Colon (tissue), 2 donors: ENCODE results near the gene IER2.

Experiments used
- FAIRE-seq: peaks from 2 replicates; lab custom pipeline; 2012; peaks lifted over from hg19 to GRCh38; lab: Jason Lieb, UNC
- donor health status: control.
- donor health status: control.

IER2 gene, protein sequence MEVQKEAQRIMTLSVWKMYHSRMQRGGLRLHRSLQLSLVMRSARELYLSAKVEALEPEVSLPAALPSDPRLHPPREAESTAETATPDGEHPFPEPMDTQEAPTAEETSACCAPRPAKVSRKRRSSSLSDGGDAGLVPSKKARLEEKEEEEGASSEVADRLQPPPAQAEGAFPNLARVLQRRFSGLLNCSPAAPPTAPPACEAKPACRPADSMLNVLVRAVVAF

DNA sequence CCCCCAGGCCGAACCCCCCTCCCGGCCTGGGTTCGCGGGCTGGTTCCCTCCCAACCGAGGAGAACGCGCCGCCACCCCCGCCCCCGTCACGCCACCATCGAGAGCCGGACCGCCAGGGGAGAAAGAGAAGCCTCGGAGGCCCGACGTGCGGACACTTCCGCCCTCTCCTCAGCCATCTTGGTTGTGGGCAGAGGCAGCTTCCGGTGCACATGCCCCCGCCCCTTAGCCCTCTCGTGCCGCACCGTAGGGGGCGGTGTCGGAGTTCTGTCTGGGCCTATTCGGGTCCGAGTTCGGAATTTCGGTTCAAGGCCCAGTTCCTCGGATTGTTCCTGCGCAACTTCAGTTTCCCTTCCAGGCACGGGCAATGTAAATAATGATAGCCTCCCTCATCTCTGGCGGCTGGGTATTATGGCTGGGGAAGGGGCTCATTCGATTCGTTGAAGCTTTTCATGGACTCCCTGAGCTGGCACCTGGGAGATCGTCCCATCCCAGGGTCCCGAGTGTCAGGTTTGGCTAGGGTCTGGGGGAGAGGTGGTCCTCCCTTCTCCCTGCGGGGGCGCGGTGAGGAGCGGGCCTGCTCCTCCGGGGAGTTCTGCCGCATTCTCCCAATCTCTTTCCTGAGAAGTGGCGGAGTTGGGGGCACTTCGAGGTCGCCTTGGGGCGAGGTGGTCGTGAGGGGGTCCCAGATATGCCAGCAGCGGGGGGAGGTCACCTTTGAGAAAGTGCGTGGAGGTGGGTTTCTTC lies at the start of gene IER2, which contains the start of gene STX10:
TSS of gene IER2 (plus strand) at position 225 of the 744 bp plus-strand sequence. CDS start 2,776 bp downstream, outside the sequence.
TSS of gene STX10 (minus strand) at position 189 of the 744 bp plus-strand sequence. CDS start 202 bp downstream, outside the sequence.
- FAIRE-seq = no peak

DNA sequence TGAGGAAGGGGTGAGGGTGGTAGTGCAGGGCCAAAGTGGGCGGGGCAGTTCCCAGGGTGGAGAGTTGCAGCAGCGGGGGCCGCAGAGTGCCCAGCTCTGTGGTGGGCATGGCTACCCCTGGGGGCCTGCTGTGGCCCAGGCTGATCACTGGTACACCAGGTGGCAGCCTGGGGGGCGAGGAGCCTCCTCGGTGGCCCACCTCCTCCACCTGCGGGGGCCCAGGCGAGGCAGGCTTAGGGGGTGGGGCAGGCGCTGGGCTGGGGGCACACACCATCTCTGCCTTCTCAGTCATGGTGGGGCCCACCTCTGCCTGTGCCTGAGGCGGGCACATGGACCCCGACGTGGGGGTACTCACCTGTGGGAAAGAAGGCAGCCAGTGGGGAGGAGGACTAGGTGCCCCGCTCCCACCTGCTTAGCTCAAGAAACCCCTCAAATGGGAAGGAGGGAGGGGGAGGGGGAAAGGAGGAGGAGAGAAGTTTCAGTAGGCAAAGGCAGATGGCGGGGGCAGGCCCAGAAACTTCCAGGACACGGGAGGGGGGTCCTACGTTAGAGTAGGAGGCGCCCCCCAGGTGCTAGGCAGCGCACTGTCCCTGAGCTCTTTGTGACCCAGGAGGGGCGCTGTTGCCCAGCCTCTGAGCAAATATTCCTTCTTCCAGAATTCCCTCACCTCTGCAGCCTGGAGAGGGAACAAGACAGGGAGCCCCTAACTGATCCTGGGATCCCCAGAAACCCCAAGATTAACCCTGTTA lies 49.2 kb upstream of the IER2 start:
- no peak for FAIRE-seq

DNA sequence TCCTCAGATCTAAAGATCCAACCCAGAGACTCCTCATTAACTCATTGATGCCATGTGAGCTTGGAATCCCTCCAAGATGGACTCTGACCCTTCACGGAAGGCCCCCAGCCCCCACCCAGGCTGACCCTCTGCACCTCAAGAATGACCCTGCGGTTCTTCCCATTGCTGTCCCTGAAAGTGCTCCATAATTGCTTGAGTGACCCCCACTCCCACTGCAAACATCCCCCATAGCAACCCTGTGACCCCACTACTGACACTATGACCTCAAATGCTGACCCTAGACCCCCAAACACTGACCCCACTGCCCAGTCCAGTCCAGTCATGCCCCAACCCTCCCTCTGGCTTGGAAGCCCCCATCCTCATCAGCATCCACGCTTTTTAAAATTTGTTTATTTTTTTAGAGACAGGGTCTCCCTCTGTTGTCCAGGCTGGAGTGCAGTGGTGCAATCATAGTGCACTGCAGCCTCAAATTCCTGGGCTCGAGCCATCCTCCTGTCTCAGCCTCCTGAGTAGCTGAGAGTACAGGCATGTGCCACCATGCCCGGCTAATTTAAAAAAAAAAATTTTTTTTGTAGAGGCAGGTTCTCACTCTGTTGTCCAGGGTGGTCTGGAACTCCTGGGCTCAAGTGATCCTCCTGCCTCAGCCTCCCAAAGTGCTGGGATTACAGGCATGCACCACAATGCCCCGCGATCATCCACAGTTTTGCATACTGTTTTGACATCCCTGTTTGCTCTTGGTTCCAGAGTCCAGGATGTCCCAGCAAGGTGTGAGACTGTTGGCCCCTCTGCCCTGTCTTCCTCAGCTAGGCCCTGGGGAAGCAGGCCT lies 48.4 kb upstream of the IER2 start:
- FAIRE-seq = no peak

DNA sequence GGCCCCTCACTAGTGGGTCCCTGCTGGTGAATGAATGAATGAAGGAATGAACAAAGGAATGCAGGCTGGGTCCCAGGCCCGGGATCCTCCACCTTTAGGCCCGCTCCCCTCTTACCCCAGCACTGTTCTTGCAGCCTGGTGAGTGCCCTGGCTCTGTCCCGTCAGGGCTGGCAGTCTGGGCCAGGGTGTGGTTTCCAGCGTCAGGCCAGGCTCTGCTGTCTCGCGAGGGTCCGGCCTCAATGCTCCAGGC lies 47.9 kb upstream of the IER2 start:
- FAIRE-seq = no peak

DNA sequence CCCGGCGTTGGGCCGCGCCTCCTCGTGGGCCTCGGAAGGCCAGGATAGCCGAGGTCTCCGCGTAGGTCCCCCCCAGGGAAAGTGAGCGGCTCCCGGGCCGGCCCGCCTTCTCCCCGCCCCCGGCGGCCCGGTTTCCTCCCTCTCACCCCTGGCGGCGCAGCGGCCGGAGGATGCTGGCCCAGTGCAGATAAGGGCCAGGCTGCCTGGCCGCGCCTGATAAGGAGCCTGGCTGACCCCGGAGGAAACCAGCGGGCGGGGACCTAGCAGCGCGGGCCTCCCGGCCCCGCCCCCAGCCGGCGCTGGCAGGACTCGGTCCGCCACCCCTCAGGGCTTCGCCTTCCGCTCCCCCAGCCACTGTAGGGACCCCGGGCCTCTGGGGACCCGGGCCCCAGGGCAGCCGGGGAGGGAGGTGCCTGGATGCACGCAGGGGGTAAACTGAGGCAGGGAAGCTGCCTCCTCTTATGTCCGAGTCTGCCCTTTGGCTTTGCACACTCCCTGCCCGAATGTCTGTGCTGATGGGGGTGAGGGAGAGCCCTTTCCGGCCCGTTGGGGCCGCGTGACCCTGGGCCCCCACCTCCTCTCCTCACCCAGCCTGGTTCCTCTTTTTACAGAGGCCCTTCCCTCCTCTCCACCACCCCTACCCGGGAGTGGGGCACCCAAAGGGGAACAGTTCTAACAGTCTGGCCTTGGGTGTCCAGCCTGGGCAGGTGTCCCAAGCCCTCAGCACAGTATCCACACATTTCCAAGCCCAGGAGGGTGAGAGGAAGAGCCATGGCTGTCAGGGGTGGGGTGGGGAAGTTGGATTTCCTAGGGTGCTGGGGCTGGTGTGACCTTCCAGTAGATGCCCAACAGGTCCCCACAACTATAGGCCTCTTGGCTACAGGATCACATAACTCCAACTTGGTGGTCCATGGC lies 47.3 kb upstream of the IER2 start, which contains the start of gene LYL1:
TSS of gene LYL1 (minus strand) at position 193 of the 915 bp plus-strand sequence. CDS start 1,687 bp downstream, outside the sequence.
- no peak for FAIRE-seq

DNA sequence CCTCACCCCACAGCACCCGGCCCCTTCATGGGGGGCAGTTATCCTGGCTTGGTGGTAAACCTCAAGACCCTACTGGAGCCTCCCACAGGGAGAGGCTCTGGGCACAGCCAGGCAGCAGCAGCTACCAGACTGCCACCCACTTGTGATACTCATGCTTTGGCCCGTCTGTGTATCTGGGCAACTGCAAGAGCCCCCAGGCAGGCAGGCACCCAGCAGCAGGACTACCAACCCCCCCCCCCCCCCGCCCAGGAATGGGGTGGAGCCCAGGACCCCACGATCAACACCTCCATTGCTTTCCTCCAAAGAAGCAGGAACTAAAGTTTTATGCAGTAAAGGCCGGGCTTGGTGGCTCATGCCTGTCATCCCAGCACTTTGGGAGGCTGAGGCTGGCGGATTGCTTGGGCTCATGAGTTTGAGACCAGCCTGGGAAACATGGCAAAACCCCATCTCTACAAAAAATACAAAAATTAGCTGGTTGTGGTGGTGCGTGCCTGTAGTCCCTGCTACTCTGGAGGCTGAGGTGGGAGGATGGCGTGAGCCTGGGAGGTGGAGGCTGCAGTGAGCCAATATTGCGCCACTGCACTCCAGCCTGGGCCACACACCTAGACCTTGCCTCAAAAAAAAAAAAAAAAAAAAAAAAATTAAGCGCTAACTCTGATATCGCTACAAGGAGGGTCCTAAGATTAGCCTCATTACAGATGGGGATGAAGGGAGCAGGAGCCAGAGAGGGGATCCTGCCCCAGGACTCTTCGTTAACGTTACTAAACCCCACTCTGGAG lies 46.4 kb upstream of the IER2 start:
- no peak for FAIRE-seq

DNA sequence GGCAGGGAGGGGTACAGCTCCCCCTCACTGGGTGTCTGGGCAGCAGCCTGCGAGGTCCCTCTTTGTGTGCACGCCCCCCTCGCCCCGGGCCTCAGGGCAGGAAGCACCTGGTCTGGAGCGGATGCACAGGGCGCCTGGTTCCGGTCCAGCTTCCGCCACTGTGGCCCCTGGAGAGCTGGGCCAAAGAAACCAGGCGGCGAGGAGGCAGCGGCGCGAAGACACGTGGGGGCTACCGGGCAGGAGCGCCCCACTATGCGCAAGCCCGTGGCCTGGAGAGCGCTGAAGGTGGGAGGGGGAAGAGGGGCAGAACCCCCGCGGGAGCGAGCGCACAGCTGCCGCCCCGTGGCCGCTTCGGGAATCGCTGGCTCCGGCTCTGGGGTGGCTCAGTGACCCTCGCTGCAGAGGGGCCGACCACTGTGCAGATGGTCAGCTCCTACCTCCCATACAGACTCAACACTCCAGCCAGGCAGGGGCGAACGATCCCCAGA lies 45.8 kb upstream of the IER2 start:
- no peak for FAIRE-seq

DNA sequence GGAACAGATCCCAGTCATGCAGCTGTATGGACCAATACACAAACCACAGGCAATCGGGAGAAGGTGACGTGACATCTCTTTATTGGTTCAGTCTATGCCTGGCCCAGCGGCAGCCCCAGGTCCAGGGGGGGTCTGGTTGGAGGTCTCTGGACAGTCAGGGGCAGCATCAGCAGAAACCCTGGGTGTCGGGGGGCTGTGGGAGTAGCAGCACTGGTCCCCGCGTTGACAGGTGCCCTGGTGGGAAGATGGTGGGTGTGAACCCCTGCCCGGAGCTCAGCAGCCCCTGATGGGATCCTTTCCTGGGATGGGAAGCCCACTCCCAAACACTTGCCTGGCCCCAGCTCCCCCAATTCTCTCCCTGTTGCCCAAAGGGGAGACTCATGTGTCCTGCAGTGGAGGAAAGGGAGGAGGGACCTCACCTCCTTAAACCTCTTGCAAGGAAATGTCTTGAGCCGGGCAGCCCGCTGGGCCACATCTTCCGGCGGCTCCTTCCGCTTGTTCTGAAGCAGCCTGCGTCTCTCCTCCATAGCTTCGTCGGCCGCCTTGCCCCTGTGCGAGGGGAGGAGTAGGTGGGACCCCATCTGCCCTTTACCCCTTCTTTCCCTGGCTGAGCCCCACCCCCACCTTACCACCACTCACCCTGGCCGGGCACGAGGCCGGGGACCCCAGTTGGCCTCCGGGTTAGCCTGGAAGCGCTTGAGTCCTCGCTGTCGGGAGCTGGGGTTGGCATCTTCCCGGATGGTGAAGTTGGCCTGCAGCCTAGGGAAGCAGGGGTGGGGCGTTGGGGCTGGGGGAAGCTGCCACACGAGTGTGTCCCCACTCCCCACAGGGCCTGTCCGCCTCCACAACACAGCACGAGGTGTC lies 45.1 kb upstream of the IER2 start:
- FAIRE-seq = no peak

DNA sequence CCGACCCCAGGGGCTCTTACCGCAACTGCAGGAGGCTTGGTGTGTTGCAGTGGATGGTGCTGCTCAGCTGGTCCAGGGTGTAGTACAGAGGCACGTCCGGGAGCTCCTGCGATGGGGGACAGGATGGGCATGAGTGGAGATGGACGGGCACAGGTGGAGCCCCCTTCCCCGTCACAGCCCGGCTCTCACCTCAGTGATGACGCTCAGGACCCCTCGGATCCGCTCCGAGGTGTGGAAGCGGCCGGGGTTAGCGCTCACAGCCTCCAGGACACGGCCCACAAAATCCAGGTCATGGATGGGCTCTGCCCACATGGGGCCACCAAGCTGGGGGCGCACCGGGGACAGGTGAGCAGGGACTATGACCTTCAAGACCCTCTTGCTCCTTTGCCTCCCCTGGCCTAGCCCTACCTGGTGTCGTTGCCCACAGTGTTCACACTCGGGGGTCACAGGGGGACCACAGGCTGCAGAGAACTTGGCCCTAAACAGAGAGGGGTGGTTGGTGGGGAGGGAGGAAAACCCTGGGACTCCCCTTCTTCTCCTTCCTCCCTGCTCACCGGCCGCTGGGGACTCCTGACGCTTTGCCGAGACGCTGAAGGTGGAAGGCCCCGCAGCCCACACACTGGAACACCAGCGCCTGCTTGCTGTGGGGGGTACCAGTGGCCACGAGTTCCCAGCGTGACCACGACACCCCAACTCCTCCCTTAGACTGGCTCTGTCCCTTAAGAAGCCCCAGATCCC lies 40.7 kb upstream of the IER2 start:
- FAIRE-seq = no peak

DNA sequence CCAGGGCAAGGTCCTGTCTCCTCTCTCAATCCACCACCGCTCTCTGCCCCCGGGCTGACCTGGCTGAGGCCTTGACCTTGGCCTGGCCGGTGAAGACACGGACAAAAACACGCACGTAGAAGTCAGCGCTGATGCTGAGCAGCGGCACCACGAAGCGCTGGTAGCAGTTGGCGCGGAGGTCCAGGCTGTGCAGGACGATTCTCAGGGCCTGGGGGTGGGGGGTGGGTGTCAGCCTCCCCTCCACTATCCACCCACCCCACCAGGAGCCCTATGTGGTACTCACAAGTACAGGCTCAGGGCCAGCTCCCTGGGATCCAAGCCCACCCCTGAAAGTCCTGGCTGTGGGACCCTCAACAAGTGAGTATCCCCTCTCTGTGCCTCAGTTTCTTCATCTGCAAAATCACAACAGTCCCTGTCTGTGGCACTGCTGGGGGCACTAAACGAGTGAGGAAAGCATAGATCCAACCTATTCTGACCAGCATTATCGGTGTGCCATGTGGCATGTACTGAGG lies 40.1 kb upstream of the IER2 start:
- FAIRE-seq = no peak

DNA sequence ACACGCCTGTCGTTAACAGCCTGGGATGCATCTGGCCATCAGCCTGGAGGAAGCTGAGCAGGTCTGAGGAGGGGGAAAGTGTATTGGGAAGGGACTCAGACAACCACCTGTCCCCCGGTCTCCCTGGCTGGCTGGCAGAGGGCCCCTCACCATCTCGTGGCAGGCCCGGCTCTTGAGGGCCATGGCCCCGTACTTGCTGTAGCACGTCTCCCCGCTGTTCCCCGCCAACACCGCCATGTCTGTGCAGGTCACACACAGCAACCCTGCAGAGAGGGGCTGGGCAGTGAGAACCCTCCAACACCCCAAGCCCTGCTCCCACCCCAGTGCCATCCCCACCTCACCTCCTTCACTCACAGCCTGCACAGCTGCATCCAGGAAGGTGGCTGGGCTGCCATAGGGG lies 37.7 kb upstream of the IER2 start:
- FAIRE-seq = no peak

DNA sequence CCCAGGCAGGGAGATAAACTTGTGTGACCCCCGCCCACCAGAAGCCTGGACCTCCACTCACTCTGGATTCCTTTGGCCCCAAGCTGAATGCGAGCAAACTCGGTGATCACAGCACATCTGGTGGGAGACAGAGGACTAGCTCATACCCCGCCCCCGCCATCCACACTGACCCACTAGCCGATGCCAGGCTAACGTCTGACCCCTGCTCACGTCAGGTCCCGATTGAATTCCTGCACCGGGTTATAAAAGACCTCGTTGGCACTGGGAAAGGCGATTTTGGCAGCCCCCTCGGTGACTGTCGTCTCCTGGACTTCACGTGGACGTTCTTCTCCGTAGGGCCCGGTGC lies 34.3 kb upstream of the IER2 start:
- no peak for FAIRE-seq

DNA sequence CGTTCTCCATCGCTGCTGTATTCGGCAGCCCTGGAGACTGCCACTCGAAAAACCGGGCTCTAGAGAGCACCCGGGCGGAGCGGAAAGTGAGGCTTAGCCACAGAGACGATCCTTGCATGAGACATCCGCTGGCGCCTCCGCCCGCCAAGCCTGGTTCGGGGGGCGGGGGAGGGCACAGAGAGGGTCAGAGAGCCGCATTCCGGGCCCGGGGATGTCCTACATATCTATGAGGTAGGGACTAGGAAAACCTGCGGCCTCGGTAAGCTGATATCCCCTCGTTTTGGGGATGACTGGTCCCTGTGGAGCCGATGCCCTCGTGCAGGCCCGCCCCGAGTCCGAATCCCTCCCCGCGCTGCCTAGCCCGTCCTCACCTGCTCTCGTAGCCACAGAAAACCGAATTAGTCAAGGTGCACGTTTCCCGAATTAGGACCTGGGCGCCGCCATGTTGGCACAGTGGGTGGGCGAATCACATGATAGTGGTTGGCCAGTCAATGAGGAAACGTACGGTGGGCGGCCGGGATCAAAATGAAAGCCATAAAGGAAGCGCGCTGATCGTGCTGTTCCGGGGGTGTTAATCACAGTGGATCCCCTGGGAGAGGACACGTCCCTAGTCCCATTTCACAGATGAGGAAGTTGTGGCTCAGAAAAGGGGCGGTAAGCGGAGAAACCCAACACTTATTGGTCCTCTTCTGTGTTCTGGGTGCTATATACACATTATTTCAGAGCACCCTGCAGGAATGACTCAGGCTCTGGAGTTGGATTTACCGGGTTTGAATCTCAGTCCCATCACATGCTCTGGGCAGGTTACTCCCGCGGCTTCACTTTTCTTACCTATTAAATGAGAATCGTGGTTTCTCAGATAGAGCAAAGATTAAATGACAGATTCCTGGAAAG lies 33.7 kb upstream of the IER2 start, which contains the start of gene TRMT1:
TSS of gene TRMT1 (minus strand) at position 459 of the 894 bp plus-strand sequence. CDS start at position 118, 341 bp downstream.
- FAIRE-seq = no peak

DNA sequence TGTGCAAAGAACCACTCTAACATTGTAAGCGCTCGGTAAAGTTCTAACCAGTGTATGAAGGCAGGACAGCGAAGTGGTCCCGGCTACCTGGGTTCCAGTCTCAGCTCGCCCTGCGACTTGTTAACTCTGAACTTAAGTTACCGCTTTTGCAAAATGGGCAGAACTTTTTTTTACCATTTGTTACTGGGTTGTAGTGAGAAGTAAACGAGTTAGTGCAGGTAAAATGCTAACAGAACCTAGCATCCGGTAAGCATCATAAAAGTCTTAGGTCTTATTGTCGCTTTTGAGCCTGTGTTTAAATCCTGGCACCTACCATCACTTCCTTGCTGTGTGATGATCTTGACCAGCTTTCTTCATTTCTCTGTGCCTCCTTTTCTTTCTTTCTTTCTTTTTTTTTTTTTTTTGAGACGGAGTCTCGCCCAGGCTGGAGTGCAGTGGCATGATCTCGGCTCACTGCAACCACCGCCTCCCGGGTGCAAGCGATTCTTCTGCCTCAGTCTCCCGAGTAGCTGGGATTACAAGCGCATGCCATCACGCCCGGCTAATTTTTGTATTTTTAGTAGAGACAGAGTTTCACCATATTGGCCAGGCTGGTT lies 32.9 kb upstream of the IER2 start:
- no peak for FAIRE-seq

DNA sequence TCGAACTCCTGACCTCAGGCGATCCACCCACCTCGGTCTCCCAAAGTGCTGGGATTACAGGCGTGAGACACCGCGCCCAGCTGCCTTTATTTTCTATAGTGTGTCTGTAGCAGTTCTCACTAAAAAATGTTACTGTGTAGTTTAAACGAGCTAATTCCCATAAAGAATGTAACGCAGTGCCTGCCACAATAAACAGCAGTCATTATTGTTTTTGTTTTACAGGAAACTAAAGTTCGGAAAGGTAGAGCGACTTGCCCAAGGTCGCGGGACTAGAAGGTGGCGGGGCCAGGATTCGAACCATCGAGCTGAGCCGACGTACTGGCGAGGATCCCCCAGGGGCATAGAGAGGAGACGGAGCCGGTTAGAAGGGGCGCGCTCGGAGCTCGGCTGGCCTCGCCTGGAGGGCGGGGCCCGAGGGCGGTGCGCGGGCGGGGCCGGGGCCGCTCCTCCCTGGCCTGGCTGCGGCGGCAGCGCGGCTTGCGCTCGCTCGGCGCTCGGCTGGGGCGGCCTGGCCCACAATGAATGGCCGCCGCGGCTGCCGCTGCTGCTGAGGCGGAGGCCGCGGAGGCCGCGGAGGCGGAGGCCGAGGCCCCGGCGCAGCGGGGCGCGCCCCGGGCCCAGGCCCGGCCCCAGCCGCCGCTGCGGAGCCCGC lies 32.3 kb upstream of the IER2 start, which contains the start of gene NACC1:
TSS of gene NACC1 (plus strand) at position 493 of the 652 bp plus-strand sequence. CDS start 16,944 bp downstream, outside the sequence.
- FAIRE-seq = no peak
